Stomach smooth muscle (tissue), 2 donors: Measurements from ENCODE around the gene DST.

Experiments
- H3K27ac ChIP-seq: one replicate; pipeline ENCODE4 v1.7.0; 2013; ENCODE audit warnings: mild to moderate bottlenecking, low read length, inconsistent platforms
- H3K27me3 ChIP-seq, 2 donors: one replicate each; pipeline ENCODE4 v1.7.0; 2013; ENCODE audit warnings: low read length in 2 of 2; ENCODE audit not compliant: insufficient read depth in 2 of 2, control insufficient read depth in 1 of 2
- H3K36me3 ChIP-seq, 2 donors: one replicate each; pipeline ENCODE4 v1.7.0; 2013; ENCODE audit warnings: low read length in 2 of 2; ENCODE audit not compliant: control insufficient read depth in 2 of 2, insufficient read depth in 2 of 2
- H3K4me1 ChIP-seq: one replicate; pipeline ENCODE4 v1.7.0; 2013; ENCODE audit warnings: low read length; ENCODE audit not compliant: control insufficient read depth, insufficient read depth
- H3K4me3 ChIP-seq, 2 donors: one replicate each; pipeline ENCODE4 v1.7.0; 2013; ENCODE audit warnings: low read length in 2 of 2
- H3K9ac ChIP-seq, 2 donors: one replicate each; pipeline ENCODE4 v1.7.0; 2013; ENCODE audit warnings: low read length in 2 of 2, mild to moderate bottlenecking in 1 of 2
- H3K9me3 ChIP-seq, 2 donors: one replicate each; pipeline ENCODE4 v1.7.0; 2013; ENCODE audit warnings: low read length in 2 of 2; ENCODE audit not compliant: control insufficient read depth in 2 of 2
- donor health status: healthy.
- donor health status: Pancreatic carcinoma.

The DST gene

DNA sequence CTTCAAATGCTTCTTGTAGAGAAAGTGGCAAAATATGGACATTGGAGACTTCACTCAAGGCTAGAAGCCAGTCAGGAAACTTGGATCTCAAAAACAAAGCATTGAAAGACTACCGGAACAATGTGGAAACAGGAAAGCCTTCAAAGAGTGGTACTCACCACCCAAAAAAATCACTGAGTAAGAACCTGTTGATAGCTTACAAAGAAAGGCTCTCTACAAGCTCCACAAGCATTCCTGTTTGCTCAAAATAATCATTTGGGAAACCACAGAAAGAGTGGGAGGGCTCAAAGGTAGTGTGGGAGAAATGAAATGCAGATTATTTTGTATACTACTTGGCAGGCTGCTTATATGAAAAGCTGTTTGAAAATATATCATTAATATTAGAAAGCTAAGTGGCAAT lies 9.5 kb upstream of the DST start:
- Histone ChIP-seq H3K27ac (no peak overlapping the region), H3K9ac (no peak overlapping the region), H3K27me3 (no peaks in the 10 kb centered on the region), H3K4me3 (no peak overlapping the region), H3K36me3 (peaks cover 6% of the 10 kb centered on the region in 2 donors), H3K9me3 (no peaks in the 10 kb centered on the region), H3K4me1 (peaks cover 3% of the 10 kb centered on the region)

DNA sequence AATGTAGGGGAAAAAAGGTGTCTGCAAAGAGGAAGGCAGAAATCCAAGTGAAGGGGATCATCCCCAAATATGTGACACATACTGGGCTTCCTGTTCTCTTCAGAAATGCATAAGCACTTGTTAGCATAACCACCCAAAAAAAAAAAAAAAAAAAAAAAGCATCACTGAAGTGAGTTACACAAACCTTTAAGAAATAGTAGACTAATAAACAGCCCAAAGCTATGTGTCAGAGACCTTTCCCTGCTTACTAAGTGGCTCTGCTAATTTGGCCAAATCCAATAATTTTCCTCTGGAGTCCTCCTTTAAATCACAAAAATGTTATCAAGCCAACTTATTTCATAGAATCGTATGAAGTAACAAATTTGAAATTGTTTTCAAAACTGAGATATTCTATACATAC lies 7.5 kb upstream of the DST start:
- peaks cover 10 to 13% of the 10 kb centered on the region in 2 donors for H3K36me3 ChIP-seq
- H3K27ac ChIP-seq: no peak overlapping the region
- no peak overlapping the region for H3K9ac ChIP-seq
- no peaks in the 10 kb centered on the region for H3K4me1 ChIP-seq
- no peak overlapping the region for H3K4me3 ChIP-seq
- H3K9me3 ChIP-seq: no peaks in the 10 kb centered on the region
- H3K27me3 ChIP-seq: no peaks in the 10 kb centered on the region

DNA sequence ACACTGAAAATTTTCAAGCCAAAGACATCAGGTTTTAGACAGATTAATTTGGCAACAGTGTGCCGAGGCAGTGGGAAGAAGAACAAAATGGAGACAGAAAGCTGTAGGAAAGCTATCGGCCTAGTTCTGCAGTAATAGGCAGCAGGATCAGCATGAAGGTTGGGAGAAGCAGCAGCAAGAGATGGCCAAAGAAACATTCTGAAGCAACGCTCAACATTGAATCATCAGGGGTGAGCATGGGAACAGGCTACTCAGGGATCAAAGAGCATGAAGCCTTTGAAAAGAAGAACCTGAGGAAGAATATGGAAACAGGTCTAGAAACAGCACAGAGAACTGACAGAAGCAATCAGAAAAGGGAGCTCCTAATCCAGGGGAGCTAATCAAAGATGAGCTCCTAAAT lies 7.1 kb upstream of the DST start:
- Histone ChIP-seq H3K36me3 (peaks cover 11 to 15% of the 10 kb centered on the region in 2 donors), H3K4me1 (no peaks in the 10 kb centered on the region), H3K27me3 (no peaks in the 10 kb centered on the region), H3K9me3 (no peaks in the 10 kb centered on the region), H3K4me3 (no peak overlapping the region), H3K27ac (no peak overlapping the region), H3K9ac (no peak overlapping the region)

DNA sequence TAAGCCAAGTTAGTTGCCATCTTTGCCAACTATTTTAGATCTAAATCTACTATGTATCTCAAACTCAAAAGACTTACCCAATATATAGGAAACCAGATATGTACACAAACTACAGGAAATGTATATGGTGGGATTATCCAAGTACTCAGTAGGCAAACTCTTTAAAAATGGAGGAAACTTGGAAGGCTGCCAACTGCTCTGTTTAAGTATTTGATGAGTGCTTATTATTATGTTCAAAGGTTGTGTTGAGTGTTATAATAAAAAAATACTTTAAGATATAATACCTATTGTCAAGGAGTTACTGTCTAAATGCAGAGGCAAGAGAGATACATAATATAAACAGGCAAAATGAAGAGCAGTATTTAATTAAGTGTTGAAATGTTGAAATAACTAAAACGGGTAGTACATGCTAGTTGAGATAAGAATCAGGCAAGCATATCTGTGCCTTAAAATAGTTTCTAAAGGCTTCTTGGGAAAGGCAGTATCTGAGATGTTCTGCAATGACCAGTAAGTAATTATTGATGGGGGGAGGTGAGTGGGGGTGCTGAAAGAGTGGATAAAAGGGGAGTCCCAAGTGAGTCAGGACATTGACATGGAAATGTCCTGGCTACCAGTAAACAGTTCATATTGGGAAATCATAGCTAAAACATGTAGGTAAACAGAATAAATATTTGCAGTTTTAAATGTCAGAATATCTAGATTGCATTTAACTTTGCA lies 6.5 kb upstream of the DST start:
- no peak overlapping the region for H3K27ac ChIP-seq

DNA sequence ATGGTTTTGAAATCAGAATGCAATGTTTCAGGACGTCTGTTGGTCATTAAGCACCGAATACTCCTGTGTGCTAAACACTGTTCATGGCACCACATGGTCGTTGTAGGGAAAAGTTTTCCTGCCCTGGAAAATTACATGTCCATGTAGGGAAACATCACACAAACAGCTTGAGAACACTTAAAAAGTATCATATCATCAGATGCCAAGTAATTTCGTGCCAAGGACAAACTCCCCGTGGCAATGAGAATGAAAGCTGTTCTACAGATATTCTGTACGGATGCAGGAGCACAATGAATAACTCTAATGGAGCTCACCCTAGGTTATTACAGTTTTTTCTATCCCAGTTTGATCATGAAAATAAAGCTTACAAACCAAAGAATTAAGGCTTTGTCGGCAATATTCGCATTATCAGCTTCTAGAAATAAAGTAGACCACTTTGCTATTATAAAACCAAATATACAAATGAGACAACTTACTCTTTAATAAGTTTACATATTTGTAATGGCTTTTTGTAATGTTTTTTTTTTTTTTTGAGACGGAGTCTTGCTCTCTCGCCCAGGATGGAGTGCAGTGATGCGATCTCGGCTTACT lies 4.6 kb upstream of the DST start:
- no peak overlapping the region for H3K9ac ChIP-seq
- peaks cover 2% of the 10 kb centered on the region for H3K4me1 ChIP-seq
- H3K27me3 ChIP-seq: no peaks in the 10 kb centered on the region
- H3K27ac ChIP-seq: no peak overlapping the region
- no peaks in the 10 kb centered on the region for H3K9me3 ChIP-seq
- no peak overlapping the region for H3K4me3 ChIP-seq
- H3K36me3 ChIP-seq: peaks cover 11 to 17% of the 10 kb centered on the region in 2 donors

More for the DNA sequence above, 6.5 kb upstream of the DST start:
- Histone ChIP-seq H3K4me3 (no peak overlapping the region), H3K4me1 (no peaks in the 10 kb centered on the region), H3K36me3 (peaks cover 11 to 17% of the 10 kb centered on the region in 2 donors), H3K27me3 (no peaks in the 10 kb centered on the region), H3K9me3 (no peaks in the 10 kb centered on the region), H3K9ac (no peak overlapping the region)

DNA sequence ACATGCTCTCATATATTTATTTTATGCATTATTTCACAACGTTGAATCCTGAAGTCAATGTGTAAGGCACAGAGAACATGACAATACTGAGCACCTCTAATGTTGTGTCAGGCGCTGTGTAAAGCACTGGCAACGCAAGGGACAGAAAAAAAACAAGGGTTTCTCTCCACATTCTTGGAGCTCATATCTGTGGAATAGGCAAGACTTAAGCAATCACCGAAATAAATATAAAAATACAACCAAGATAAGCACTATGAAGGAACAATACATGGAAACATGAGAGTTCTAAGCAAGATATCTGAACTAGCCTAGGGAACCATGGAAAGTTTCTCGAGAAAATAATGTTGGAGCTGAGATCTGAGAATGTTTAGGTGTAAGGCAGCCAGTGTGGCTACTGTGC lies 1.7 kb upstream of the DST start:
- Histone ChIP-seq H3K4me3 (no peak overlapping the region), H3K27me3 (no peaks in the 10 kb centered on the region), H3K36me3 (peaks cover 20 to 23% of the 10 kb centered on the region in 2 donors), H3K4me1 (peaks cover 2% of the 10 kb centered on the region), H3K9ac (no peak overlapping the region), H3K27ac (no peak overlapping the region), H3K9me3 (no peaks in the 10 kb centered on the region)

DNA sequence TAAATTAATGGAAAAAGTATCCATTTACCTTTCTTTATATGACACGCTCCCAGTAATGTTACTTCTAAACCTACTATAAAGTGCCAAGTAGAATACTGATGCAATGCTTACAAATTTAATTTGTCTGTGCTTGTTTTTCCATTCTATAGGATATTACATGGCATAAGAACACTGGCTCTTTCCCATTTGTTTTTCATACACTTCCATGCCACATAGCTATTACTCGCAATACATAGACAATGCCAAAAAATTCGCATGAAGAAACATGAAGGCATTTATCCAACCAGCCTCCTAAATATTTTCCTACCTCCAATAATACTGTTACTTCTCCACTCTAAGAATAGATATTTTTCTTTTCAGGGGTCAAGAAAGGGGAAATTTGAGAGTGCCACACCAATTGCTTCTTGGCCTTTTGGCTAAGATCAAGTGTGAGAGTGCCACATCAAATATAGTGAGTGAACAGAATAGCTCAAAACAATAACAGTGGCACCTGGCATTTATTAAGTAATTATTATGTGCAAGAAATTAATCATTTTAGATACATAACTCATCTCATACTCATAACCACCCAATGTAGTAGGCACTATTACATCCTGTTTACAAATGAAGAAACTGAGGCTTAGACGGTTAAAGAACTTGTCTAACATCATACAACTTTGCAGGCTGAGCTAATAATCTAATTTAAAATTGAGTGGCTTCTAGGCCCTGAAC lies 845 bp upstream of the DST start:
- peaks cover 2% of the 10 kb centered on the region for H3K4me1 ChIP-seq
- H3K36me3 ChIP-seq: peaks cover 23 to 26% of the 10 kb centered on the region in 2 donors
- H3K4me3 ChIP-seq: no peak overlapping the region
- H3K27ac ChIP-seq: no peak overlapping the region
- H3K27me3 ChIP-seq: no peaks in the 10 kb centered on the region
- no peaks in the 10 kb centered on the region for H3K9me3 ChIP-seq
- no peak overlapping the region for H3K9ac ChIP-seq

DNA sequence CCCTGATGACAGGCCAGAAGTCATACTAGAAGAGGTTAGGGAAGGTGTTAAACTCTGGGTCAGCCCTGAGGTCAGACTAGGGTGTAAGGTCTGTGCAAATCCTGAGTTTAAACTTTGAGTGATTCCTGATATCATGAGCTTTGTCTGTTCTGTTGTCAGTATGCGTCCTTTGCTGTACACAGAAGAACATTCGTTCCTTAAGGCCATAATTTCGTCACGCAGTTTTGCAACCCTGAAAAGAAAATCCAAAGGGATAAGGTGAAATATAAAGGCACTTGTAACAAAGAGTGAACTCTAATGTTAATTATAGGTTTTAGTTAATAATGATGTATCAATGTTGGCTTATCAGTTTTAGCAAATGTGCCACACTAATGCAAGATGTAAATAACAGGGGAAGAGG lies 2.3 kb downstream of the DST start:
- Histone ChIP-seq H3K9ac (no peak overlapping the region), H3K27me3 (no peaks in the 10 kb centered on the region), H3K36me3 (peaks cover 21 to 23% of the 10 kb centered on the region in 2 donors), H3K4me3 (no peak overlapping the region), H3K27ac (no peak overlapping the region), H3K4me1 (peaks cover 2% of the 10 kb centered on the region), H3K9me3 (no peaks in the 10 kb centered on the region)

DNA sequence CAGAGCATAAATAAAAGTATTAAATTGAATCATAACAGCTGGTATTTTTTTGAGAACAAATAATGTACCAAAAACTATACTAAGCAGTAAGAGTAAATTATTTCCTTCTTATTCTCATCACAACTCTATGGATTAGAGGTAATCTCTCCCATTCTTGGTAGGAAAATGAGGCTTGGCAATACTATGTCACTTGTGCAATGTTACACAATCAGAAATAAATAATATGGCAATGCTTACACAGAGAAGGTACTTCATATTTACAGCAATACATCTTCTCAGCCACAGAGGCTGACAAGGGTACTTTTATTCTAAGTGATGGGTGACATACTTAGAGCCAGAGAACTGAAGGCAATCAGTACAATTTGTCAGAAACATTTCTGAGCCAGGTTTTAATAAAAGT lies 3.9 kb downstream of the DST start:
- peaks cover 2% of the 10 kb centered on the region for H3K4me1 ChIP-seq
- no peak overlapping the region for H3K9ac ChIP-seq
- H3K27ac ChIP-seq: no peak overlapping the region
- H3K36me3 ChIP-seq: peaks cover 21 to 36% of the 10 kb centered on the region in 2 donors
- H3K27me3 ChIP-seq: no peaks in the 10 kb centered on the region
- H3K4me3 ChIP-seq: no peak overlapping the region
- no peaks in the 10 kb centered on the region for H3K9me3 ChIP-seq

DNA sequence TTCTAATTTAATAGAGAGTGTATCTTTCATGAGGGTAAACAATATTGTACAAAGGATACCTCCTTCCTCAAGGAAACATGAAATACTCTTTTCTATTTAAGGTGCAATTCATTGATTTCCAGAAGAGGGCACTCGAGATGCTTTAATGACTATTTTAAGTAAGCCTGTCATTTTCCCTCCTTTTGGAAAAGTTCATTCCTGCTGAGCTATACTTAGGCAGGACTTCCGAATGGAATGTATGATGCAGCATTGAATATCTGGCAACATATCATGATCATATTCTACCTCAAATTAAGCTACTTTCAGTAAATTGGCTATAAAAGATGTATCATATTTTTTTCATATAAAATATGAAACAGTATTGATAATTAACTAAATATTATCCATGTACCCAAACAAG lies 5.0 kb downstream of the DST start:
- Histone ChIP-seq H3K36me3 (peaks cover 23 to 39% of the 10 kb centered on the region in 2 donors), H3K9me3 (no peaks in the 10 kb centered on the region), H3K27me3 (no peaks in the 10 kb centered on the region), H3K4me3 (no peak overlapping the region), H3K9ac (no peak overlapping the region), H3K4me1 (no peaks in the 10 kb centered on the region), H3K27ac (no peak overlapping the region)

DNA sequence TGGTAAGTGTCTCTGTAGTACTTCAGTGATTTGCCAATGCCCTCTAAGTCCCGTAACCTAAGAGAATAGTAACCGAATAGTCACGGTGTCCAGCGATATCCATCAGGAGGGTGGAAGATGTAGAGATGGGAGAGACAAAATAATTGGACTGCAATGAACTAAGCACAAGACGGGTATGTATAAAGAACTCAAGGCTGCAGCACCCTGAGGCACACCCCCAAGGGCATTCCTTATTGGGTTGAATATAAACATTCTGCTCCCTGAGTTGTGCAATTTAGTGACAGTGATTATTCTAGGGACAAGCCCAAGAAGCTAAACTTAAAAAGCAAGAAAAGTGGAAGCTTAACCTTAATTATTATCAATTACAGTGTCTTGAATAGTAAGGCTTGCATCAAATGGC lies 14.6 kb downstream of the DST start:
- Histone ChIP-seq H3K9me3 (no peaks in the 10 kb centered on the region), H3K36me3 (peaks cover 16 to 26% of the 10 kb centered on the region in 2 donors), H3K4me3 (no peak overlapping the region), H3K4me1 (no peaks in the 10 kb centered on the region), H3K9ac (no peak overlapping the region), H3K27me3 (no peaks in the 10 kb centered on the region), H3K27ac (no peak overlapping the region)
